Measurements from ENCODE around the gene TNNI3. TPM values are rescaled to one million over a fixed set of nuclear protein-coding genes. Genes with fewer than 3 reads are reported as not detected.

Gene TNNI3
- total RNA-seq, 1 experiment from 2014 or later: 15.0 TPM

DNA sequence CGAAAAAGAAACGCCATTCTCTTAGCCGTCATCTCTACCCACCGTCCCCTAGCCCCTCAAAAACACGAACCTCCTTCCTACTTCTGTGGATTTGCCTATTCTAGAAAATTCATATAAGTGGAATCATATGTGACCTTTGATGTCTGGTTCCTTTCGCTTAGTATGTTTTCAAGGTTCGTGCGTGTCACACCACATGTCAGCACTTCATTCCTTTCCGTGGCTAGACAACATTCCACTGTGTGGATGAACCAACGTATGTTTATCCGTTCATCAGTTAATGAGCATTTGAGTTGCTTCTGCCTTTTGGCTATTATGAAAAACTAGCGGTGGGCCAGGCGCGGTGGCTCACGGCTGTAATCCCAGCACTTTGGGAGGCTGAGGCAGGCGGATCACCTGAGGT is 26.1 kb downstream of the TNNI3 start:
- Mint-ChIP-seq H3K9me3 (no peaks in the 10 kb centered on the region), H3K27me3 (ENCODE audit: low read depth) (peaks cover 14% of the 10 kb centered on the region), H3K4me3 (no peak overlapping the region), H3K36me3 (peaks cover 3% of the 10 kb centered on the region; the same call in 1 of the 2 replicates), H3K27ac (no peak overlapping the region), H3K4me1 (peaks cover 23% of the 10 kb centered on the region)
- TF ChIP-seq GTF2I (CRISPR knock-in tag; conservative IDR thresholded peaks at IDR 0.05): no peak
- no peak for TF ChIP-seq FOXP1 (CRISPR knock-in tag; IDR thresholded peaks at IDR 0.05; ENCODE audit: borderline replicate concordance)
- no peak for TF ChIP-seq ATF1 (CRISPR knock-in tag; IDR thresholded peaks at IDR 0.05)
- TF ChIP-seq, protein P1, sequence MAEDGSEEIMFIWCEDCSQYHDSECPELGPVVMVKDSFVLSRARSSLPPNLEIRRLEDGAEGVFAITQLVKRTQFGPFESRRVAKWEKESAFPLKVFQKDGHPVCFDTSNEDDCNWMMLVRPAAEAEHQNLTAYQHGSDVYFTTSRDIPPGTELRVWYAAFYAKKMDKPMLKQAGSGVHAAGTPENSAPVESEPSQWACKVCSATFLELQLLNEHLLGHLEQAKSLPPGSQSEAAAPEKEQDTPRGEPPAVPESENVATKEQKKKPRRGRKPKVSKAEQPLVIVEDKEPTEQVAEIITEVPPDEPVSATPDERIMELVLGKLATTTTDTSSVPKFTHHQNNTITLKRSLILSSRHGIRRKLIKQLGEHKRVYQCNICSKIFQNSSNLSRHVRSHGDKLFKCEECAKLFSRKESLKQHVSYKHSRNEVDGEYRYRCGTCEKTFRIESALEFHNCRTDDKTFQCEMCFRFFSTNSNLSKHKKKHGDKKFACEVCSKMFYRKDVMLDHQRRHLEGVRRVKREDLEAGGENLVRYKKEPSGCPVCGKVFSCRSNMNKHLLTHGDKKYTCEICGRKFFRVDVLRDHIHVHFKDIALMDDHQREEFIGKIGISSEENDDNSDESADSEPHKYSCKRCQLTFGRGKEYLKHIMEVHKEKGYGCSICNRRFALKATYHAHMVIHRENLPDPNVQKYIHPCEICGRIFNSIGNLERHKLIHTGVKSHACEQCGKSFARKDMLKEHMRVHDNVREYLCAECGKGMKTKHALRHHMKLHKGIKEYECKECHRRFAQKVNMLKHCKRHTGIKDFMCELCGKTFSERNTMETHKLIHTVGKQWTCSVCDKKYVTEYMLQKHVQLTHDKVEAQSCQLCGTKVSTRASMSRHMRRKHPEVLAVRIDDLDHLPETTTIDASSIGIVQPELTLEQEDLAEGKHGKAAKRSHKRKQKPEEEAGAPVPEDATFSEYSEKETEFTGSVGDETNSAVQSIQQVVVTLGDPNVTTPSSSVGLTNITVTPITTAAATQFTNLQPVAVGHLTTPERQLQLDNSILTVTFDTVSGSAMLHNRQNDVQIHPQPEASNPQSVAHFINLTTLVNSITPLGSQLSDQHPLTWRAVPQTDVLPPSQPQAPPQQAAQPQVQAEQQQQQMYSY (CRISPR knock-in tag; IDR thresholded peaks at IDR 0.05): no peak
- TF ChIP-seq, protein P2, sequence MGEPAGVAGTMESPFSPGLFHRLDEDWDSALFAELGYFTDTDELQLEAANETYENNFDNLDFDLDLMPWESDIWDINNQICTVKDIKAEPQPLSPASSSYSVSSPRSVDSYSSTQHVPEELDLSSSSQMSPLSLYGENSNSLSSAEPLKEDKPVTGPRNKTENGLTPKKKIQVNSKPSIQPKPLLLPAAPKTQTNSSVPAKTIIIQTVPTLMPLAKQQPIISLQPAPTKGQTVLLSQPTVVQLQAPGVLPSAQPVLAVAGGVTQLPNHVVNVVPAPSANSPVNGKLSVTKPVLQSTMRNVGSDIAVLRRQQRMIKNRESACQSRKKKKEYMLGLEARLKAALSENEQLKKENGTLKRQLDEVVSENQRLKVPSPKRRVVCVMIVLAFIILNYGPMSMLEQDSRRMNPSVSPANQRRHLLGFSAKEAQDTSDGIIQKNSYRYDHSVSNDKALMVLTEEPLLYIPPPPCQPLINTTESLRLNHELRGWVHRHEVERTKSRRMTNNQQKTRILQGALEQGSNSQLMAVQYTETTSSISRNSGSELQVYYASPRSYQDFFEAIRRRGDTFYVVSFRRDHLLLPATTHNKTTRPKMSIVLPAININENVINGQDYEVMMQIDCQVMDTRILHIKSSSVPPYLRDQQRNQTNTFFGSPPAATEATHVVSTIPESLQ (CRISPR knock-in tag; IDR thresholded peaks at IDR 0.05): no peak
- TF ChIP-seq TP53 (CRISPR knock-in tag; IDR thresholded peaks at IDR 0.05): no peak
- TF ChIP-seq, protein P3, sequence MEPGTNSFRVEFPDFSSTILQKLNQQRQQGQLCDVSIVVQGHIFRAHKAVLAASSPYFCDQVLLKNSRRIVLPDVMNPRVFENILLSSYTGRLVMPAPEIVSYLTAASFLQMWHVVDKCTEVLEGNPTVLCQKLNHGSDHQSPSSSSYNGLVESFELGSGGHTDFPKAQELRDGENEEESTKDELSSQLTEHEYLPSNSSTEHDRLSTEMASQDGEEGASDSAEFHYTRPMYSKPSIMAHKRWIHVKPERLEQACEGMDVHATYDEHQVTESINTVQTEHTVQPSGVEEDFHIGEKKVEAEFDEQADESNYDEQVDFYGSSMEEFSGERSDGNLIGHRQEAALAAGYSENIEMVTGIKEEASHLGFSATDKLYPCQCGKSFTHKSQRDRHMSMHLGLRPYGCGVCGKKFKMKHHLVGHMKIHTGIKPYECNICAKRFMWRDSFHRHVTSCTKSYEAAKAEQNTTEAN (CRISPR knock-in tag; IDR thresholded peaks at IDR 0.05): no peak
- TF ChIP-seq TEAD4 (CRISPR knock-in tag; IDR thresholded peaks at IDR 0.05): no peak
- TF ChIP-seq, protein P4, sequence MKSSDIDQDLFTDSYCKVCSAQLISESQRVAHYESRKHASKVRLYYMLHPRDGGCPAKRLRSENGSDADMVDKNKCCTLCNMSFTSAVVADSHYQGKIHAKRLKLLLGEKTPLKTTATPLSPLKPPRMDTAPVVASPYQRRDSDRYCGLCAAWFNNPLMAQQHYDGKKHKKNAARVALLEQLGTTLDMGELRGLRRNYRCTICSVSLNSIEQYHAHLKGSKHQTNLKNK (CRISPR knock-in tag; IDR thresholded peaks at IDR 0.05): no peak
- no peak for TF ChIP-seq MXD4 (CRISPR knock-in tag; IDR thresholded peaks at IDR 0.05; ENCODE audit: borderline replicate concordance)
- DNase-seq (ENCODE audit: low spot score) (no peak), ATAC-seq (no peak)
- ChIA-PET POLR2A (no interaction called here), CTCF (interaction anchor here (1.6 to 3.6 kb wide), 2 partner anchors 10 to 250 kb away, joined by 8 to 26 read pairs; no protein-coding TSS in a partner anchor)

DNA sequence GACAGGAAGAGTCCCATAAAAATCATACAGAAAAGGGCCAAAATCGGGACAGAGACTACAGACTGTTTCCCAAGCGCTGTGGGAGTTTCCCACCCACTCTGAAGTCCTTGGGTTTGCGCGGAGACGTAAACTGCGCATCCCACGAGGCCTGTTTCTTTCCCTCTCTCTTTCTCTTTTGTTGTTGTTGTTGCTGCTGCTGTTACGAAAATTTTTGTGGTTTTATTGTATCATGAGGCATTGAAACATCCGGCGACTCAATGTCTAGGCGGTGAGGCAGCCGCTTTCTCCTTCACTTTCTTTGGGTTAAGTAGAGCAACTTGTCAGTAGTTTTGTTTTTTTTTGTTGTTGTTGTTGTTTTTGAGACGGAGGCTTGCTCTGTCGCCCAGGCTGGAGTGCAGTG is 38.5 kb downstream of the TNNI3 start:
- H3K36me3 Mint-ChIP-seq: no peaks in the 10 kb centered on the region
- no peak for ATAC-seq
- H3K4me3 Mint-ChIP-seq: peak overlapping the region; percentile 97
- no peak for DNase-seq (ENCODE audit: low spot score)
- POLR2A ChIA-PET: interaction anchor here (0.5 to 1.1 kb wide), 3 partner anchors 28 to 218 kb away, joined by 3 to 5 read pairs (median 4); no protein-coding TSS in a partner anchor
- TF ChIP-seq OVOL2 (CRISPR knock-in tag; IDR thresholded peaks at IDR 0.05; ENCODE audit: borderline replicate concordance) (no peak), JAZF1 (CRISPR knock-in tag; IDR thresholded peaks at IDR 0.05) (no peak), ZBTB21 (CRISPR knock-in tag; IDR thresholded peaks at IDR 0.05; ENCODE audit: borderline replicate concordance) (no peak), MYBL2 (CRISPR knock-in tag; IDR thresholded peaks at IDR 0.05) (no peak), IRF2 (CRISPR knock-in tag; IDR thresholded peaks at IDR 0.05; ENCODE audit: borderline replicate concordance, low read depth) (no peak), EMX1 (CRISPR knock-in tag; IDR thresholded peaks at IDR 0.05) (no peak)
- TF ChIP-seq, protein P5, sequence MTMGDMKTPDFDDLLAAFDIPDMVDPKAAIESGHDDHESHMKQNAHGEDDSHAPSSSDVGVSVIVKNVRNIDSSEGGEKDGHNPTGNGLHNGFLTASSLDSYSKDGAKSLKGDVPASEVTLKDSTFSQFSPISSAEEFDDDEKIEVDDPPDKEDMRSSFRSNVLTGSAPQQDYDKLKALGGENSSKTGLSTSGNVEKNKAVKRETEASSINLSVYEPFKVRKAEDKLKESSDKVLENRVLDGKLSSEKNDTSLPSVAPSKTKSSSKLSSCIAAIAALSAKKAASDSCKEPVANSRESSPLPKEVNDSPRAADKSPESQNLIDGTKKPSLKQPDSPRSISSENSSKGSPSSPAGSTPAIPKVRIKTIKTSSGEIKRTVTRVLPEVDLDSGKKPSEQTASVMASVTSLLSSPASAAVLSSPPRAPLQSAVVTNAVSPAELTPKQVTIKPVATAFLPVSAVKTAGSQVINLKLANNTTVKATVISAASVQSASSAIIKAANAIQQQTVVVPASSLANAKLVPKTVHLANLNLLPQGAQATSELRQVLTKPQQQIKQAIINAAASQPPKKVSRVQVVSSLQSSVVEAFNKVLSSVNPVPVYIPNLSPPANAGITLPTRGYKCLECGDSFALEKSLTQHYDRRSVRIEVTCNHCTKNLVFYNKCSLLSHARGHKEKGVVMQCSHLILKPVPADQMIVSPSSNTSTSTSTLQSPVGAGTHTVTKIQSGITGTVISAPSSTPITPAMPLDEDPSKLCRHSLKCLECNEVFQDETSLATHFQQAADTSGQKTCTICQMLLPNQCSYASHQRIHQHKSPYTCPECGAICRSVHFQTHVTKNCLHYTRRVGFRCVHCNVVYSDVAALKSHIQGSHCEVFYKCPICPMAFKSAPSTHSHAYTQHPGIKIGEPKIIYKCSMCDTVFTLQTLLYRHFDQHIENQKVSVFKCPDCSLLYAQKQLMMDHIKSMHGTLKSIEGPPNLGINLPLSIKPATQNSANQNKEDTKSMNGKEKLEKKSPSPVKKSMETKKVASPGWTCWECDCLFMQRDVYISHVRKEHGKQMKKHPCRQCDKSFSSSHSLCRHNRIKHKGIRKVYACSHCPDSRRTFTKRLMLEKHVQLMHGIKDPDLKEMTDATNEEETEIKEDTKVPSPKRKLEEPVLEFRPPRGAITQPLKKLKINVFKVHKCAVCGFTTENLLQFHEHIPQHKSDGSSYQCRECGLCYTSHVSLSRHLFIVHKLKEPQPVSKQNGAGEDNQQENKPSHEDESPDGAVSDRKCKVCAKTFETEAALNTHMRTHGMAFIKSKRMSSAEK (CRISPR knock-in tag; IDR thresholded peaks at IDR 0.05; ENCODE audit: borderline replicate concordance): no peak
- TF ChIP-seq, protein P6, sequence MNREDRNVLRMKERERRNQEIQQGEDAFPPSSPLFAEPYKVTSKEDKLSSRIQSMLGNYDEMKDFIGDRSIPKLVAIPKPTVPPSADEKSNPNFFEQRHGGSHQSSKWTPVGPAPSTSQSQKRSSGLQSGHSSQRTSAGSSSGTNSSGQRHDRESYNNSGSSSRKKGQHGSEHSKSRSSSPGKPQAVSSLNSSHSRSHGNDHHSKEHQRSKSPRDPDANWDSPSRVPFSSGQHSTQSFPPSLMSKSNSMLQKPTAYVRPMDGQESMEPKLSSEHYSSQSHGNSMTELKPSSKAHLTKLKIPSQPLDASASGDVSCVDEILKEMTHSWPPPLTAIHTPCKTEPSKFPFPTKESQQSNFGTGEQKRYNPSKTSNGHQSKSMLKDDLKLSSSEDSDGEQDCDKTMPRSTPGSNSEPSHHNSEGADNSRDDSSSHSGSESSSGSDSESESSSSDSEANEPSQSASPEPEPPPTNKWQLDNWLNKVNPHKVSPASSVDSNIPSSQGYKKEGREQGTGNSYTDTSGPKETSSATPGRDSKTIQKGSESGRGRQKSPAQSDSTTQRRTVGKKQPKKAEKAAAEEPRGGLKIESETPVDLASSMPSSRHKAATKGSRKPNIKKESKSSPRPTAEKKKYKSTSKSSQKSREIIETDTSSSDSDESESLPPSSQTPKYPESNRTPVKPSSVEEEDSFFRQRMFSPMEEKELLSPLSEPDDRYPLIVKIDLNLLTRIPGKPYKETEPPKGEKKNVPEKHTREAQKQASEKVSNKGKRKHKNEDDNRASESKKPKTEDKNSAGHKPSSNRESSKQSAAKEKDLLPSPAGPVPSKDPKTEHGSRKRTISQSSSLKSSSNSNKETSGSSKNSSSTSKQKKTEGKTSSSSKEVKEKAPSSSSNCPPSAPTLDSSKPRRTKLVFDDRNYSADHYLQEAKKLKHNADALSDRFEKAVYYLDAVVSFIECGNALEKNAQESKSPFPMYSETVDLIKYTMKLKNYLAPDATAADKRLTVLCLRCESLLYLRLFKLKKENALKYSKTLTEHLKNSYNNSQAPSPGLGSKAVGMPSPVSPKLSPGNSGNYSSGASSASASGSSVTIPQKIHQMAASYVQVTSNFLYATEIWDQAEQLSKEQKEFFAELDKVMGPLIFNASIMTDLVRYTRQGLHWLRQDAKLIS (CRISPR knock-in tag; IDR thresholded peaks at IDR 0.05; ENCODE audit: borderline replicate concordance): no peak
- CTCF ChIA-PET: interaction anchor here (0.6 to 4.3 kb wide), 13 partner anchors 14 to 513 kb away, joined by 3 to 28 read pairs (median 7); partner anchors contain the start of genes DNAAF3 and KMT5C
- peak overlapping the region; percentile 97 for H3K27ac Mint-ChIP-seq
- no peaks in the 10 kb centered on the region for H3K9me3 Mint-ChIP-seq
- H3K27me3 Mint-ChIP-seq (ENCODE audit: low read depth): peaks cover 34% of the 10 kb centered on the region
- H3K4me1 Mint-ChIP-seq: peaks cover 30% of the 10 kb centered on the region

Data from WTC11 (cell line).